Epithelial cell of esophagus (primary cell): Measurements from ENCODE around the gene PDS5A.
"Not testable (repeated sequence)": the region's sequence is repeated elsewhere in the genome, so short reads cannot be mapped to it uniquely, and the experiment has no call there.

Experiments used
- DNase-seq: peaks from one replicate; pipeline ENCODE4 v3.0.0; 2010; ENCODE audit warnings: low read depth
- H3K4me3 ChIP-seq: 2 replicates; pipeline ENCODE4 v1.5.1; 2011; ENCODE audit warnings: mild to moderate bottlenecking, low read length, control low read depth
- TF ChIP-seq, protein P1 (sequence below): IDR thresholded peaks from 2 replicates; pipeline ENCODE4 v1.5.1; 2011; ENCODE audit warnings: low read depth, mild to moderate bottlenecking, low read length, control low read depth, inconsistent platforms; ENCODE audit not compliant: insufficient read depth; ENCODE audit errors: missing control alignments

Gene PDS5A

DNA sequence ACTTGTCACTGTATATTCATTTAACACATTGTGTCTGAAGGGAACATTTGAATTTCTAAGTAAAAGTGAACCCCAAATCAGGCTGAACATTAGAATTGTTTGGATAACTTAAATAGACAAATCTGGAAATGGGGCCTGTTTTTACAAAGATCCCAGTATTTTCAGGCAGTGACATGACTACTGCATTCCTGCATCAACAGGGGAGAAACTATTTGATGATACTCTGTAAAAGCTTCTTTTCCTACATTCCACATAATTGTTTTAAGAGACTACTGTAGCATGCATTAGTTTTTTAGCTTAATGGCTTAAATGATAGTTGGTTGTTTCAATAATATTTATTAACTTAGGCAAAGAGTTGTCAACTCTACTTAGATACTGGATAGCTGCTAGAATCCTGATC is 127.0 kb downstream of the PDS5A start:
- H3K4me3 ChIP-seq, result no peak overlapping the region
- TF ChIP-seq, protein P1, sequence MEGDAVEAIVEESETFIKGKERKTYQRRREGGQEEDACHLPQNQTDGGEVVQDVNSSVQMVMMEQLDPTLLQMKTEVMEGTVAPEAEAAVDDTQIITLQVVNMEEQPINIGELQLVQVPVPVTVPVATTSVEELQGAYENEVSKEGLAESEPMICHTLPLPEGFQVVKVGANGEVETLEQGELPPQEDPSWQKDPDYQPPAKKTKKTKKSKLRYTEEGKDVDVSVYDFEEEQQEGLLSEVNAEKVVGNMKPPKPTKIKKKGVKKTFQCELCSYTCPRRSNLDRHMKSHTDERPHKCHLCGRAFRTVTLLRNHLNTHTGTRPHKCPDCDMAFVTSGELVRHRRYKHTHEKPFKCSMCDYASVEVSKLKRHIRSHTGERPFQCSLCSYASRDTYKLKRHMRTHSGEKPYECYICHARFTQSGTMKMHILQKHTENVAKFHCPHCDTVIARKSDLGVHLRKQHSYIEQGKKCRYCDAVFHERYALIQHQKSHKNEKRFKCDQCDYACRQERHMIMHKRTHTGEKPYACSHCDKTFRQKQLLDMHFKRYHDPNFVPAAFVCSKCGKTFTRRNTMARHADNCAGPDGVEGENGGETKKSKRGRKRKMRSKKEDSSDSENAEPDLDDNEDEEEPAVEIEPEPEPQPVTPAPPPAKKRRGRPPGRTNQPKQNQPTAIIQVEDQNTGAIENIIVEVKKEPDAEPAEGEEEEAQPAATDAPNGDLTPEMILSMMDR, result no peak
- no peak for DNase-seq

DNA sequence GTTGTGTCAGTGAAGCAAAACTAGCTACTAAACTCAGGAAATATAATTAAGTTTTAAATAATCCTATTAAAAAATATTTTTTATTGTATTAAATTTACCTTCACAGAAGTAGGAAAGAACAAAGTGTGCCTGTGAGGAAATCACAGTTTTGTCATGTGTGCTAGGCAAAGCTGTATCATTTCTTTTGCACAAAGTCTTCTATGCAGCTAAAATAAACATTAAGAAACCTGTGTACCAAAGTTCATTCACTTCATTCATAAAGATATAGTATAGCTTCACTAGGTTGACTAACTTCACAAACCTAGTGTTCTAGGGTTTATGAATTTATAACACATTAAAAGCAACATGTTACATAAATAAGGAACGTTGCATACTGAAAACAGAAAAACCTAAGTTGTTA is 131.0 kb downstream of the PDS5A start:
- no peak for DNase-seq
- TF ChIP-seq, protein P1, result no peak
- no peak overlapping the region for H3K4me3 ChIP-seq

DNA sequence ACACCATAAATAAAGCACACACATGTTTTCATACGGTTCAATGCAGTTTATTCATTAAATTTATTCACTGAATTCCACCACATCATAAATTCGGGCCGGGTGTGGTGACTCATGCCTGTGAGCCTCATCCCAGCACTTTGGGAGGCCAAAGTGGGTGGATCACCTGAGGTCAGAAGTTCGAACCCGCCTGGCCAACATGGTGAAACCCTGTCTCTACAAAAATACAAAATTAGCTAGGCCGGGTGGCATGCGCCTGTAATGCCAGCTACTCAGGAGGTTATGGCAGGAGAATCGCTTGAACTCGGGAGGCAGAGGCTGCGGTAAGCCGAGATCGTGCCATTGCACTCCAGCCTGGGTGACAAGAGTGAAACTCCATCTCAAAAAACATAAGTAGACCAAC is 131.6 kb downstream of the PDS5A start:
- DNase-seq, result no peak
- no peak overlapping the region for H3K4me3 ChIP-seq
- TF ChIP-seq, protein P1, result no peak

DNA sequence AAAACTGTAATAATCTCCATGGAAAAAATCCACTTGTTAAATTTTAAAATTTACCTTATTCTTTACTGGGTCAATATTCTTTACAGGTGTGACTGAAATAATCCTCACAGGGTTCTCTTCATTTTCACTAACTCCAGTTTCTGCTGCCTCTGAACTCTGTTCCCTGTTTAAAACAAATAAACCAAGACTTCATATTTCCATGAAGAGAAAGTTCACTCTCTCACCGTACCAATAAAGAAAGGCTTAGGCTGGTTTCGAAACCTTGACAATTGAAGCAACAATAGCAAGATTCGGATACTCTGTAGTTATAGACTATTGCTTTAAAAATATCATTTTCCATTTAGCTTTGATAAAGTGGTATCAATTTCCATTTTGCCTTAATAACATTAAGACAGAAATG is 135.8 kb downstream of the PDS5A start:
- DNase-seq, result no peak
- H3K4me3 ChIP-seq, result no peak overlapping the region

DNA sequence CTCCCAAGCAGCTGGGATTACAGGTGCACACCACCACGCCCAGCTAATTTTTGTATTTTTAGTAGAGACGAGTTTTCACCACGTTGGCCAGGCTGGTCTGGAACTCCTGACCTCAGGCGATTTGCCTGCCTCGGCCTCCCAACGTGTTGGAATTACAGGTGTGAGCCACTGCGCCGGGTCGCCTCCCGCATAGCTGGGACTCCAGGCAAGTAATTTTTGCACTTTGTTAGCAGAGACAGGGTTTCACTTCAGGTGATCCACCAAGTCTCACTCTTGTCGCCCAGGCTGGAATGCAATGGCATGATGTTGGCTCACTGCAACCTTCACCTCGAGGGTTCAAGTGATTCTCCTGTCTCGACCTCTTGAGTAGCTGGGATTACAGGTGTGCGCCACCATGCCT is 137.2 kb downstream of the PDS5A start:
- not testable (repeated sequence) for H3K4me3 ChIP-seq, DNase-seq

More for the DNA sequence above, 135.8 kb downstream of the PDS5A start:
- TF ChIP-seq, protein P1, result no peak

DNA sequence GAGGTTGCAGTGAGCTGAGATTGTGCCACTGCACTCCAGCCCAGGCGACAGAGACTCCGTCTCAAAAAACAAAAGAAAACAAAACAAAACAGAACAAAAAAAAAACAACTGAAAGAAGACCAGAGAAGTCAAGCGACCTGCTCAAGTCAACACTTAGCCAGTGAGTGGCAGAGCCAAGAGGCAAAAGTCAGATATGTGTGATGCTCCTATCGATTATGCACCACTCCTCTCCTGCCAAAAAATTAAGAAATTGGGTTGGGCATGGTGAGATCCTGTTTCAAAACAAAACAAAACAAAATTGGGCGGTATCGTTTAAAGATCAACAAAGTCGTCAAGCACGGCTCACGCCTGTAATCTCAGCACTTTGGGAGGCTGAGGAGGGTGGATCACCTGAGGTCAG is 137.7 kb downstream of the PDS5A start:
- DNase-seq, result no peak
- no peak overlapping the region for H3K4me3 ChIP-seq
- TF ChIP-seq, protein P1, result no peak

DNA sequence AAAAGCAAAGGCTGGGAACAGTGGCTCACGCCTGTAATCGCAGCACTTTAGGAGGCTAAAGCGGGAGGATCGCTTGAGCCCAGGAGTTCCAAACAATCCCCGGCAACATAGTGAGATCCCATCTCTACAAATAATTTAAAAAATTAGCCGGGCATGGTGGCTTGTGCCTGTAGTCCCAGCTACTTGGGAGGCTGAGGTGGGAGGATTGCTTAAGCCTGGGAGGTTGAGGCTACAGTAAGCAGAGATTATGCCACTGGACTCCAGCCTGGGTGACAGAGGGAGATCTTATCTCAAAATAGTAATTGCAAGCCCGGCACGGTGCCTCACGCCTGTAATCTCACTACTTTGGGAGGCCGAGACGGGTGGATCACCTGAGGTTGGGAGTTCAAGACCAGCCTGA is 139.3 kb downstream of the PDS5A start:
- not testable (repeated sequence) for DNase-seq

DNA sequence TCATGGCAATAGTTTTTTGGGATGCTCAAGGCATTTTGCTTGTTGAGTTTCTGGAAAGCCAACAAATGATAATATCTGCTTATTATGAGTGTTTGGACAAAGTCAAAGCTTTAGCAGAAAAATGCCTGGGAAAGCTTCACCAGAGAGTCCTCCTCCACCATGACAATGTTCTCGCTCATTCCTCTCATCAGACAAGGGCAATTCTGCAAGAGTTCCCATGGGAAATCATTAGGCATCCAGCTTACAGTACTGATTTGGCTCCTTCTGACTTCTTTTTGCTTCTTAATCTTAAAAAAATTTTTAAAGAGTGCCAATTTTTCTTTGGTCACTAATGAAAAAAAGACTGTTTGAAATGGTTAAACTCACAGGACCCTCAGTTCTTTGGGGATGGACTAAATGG is 143.4 kb downstream of the PDS5A start:
- TF ChIP-seq, protein P1, result no peak
- DNase-seq, result no peak
- H3K4me3 ChIP-seq, result no peak overlapping the region

More for the DNA sequence above, 139.3 kb downstream of the PDS5A start:
- H3K4me3 ChIP-seq, result not testable (repeated sequence)
